WTC11 (cell line): ENCODE data around the gene GRAP2. TPM values are rescaled to one million over a fixed set of nuclear protein-coding genes. Genes with fewer than 3 reads are reported as not detected.

Experiments used
- ATAC-seq: fragments of 200-7000 bp; cut with Tn5 transposase; 2 replicates; pipeline ENCODE4 v1.10.0; 2021; ENCODE audit warnings: mild to moderate bottlenecking, moderate library complexity
- CTCF ChIA-PET: fragments of 300-600 bp; sonication (Branson Sonifier 250); formaldehyde crosslinking; loops from one replicate; lab custom pipeline; 2021; ENCODE audit warnings: antibody characterized with exemption; lab: Charles Lee
- POLR2A ChIA-PET: fragments of 350-600 bp; sonication (Branson Sonifier 250); formaldehyde crosslinking; loops from one replicate; lab custom pipeline; 2021; ENCODE audit warnings: antibody characterized with exemption; lab: Charles Lee
- DNase-seq: peaks from one replicate; pipeline ENCODE4 v3.0.0; 2021; ENCODE audit warnings: low spot score
- H3K27ac Mint-ChIP-seq: 2 replicates; pipeline ENCODE4 v1.8.0; 2021; ENCODE audit warnings: mixed read lengths
- H3K27me3 Mint-ChIP-seq: 2 replicates; pipeline ENCODE4 v1.8.0; 2021; ENCODE audit warnings: low read depth, mild to moderate bottlenecking, moderate library complexity, mixed read lengths
- H3K36me3 Mint-ChIP-seq: 2 replicates; pipeline ENCODE4 v1.8.0; 2021; ENCODE audit warnings: mixed read lengths
- H3K4me1 Mint-ChIP-seq: 2 replicates; pipeline ENCODE4 v1.8.0; 2022; ENCODE audit warnings: mixed read lengths
- H3K4me3 Mint-ChIP-seq: 2 replicates; pipeline ENCODE4 v1.8.0; 2021; ENCODE audit warnings: mild to moderate bottlenecking, moderate library complexity, mixed read lengths
- H3K9me3 Mint-ChIP-seq: 2 replicates; pipeline ENCODE4 v1.8.0; 2021; ENCODE audit warnings: mixed read lengths
- CTCF ChIP-seq: fragments of 200-600 bp; IDR thresholded peaks from 2 replicates; pipeline ENCODE4 v1.8.0; 2022; ENCODE audit warnings: antibody characterized with exemption
- EMX1 ChIP-seq: fragments of 250-450 bp; sonication (Bioruptor Pico); IDR thresholded peaks from 2 replicates; pipeline ENCODE4 v1.8.0; 2021; ENCODE audit warnings: mild to moderate bottlenecking
- FOXK1 ChIP-seq: sonication (generic); formaldehyde crosslinking; IDR thresholded peaks from 2 replicates; pipeline ENCODE4 v1.8.0; 2022; ENCODE audit warnings: mild to moderate bottlenecking, moderate library complexity, missing genetic modification reagents
- FOXP1 ChIP-seq: sonication (generic); formaldehyde crosslinking; IDR thresholded peaks from 2 replicates; pipeline ENCODE4 v1.8.0; 2022; ENCODE audit warnings: missing genetic modification reagents, mild to moderate bottlenecking, moderate library complexity, borderline replicate concordance
- GRHL2 ChIP-seq: fragments of 250-450 bp; sonication (Bioruptor Pico); IDR thresholded peaks from 2 replicates; pipeline ENCODE4 v1.8.0; 2022; ENCODE audit warnings: mild to moderate bottlenecking, moderate library complexity; ENCODE audit not compliant: insufficient replicate concordance, severe bottlenecking
- GTF2I ChIP-seq: fragments of 250-450 bp; sonication (Bioruptor Pico); conservative IDR thresholded peaks from 2 replicates; pipeline ENCODE4 v1.4.0; 2021; ENCODE audit warnings: mild to moderate bottlenecking
- JAZF1 ChIP-seq: fragments of 250-450 bp; sonication (Bioruptor Pico); IDR thresholded peaks from 2 replicates; pipeline ENCODE4 v1.9.0; 2021; ENCODE audit warnings: moderate library complexity, mild to moderate bottlenecking, inconsistent platforms
- RORB ChIP-seq: fragments of 250-450 bp; sonication (Bioruptor Pico); IDR thresholded peaks from 2 replicates; pipeline ENCODE4 v1.9.0; 2021; ENCODE audit warnings: mild to moderate bottlenecking
- SMAD4 ChIP-seq: sonication (generic); formaldehyde crosslinking; IDR thresholded peaks from 2 replicates; pipeline ENCODE4 v1.8.0; 2022; ENCODE audit warnings: mild to moderate bottlenecking, missing genetic modification reagents
- STAT6 ChIP-seq: sonication (generic); formaldehyde crosslinking; conservative IDR thresholded peaks from 2 replicates; pipeline ENCODE4 v1.8.1; 2023; ENCODE audit warnings: mild to moderate bottlenecking, low read depth, missing genetic modification reagents, moderate library complexity
- TEAD4 ChIP-seq: sonication (generic); formaldehyde crosslinking; IDR thresholded peaks from 2 replicates; pipeline ENCODE4 v1.8.0; 2022; ENCODE audit warnings: mild to moderate bottlenecking, missing genetic modification reagents
- ZNF219 ChIP-seq: sonication (generic); formaldehyde crosslinking; IDR thresholded peaks from 2 replicates; pipeline ENCODE4 v1.8.0; 2023; ENCODE audit warnings: missing genetic modification reagents, mild to moderate bottlenecking, borderline replicate concordance
- ZNF263 ChIP-seq: sonication (generic); formaldehyde crosslinking; IDR thresholded peaks from 2 replicates; pipeline ENCODE4 v1.8.1; 2022; ENCODE audit warnings: low read depth, mild to moderate bottlenecking, moderate library complexity, missing genetic modification reagents
- ZNF317 ChIP-seq: sonication (generic); formaldehyde crosslinking; IDR thresholded peaks from 2 replicates; pipeline ENCODE4 v1.8.1; 2023; ENCODE audit warnings: low read depth, mild to moderate bottlenecking, moderate library complexity, missing genetic modification reagents, borderline replicate concordance
- ZNF396 ChIP-seq: fragments of 250-450 bp; sonication (Bioruptor Pico); IDR thresholded peaks from 2 replicates; pipeline ENCODE4 v1.8.0; 2021; ENCODE audit warnings: mild to moderate bottlenecking, moderate library complexity, borderline replicate concordance
- ZNF423 ChIP-seq: fragments of 250-450 bp; sonication (Bioruptor Pico); IDR thresholded peaks from 2 replicates; pipeline ENCODE4 v2.1.2; 2022; ENCODE audit warnings: mild to moderate bottlenecking, moderate library complexity
- total RNA-seq: library from RNA; stranded (reverse); gene quantifications from 3 replicates; pipeline ENCODE4 v1.2.3, GENCODE V29; 2021

Gene GRAP2
- total RNA-seq, 1 experiment from 2014 or later, result 0.33 TPM

- TF ChIP-seq STAT6 (CRISPR knock-in tag) (no peak), ZNF219 (CRISPR knock-in tag) (no peak), FOXP1 (CRISPR knock-in tag) (no peak), CTCF (no peak), JAZF1 (CRISPR knock-in tag) (no peak)
Observed at GRCh38 chr22:39923696-39924095, 22.8 kb downstream of the GRAP2 start (continued).

- no peak overlapping the region for H3K27ac Mint-ChIP-seq
- peaks cover 17% of the 10 kb centered on the region for H3K4me1 Mint-ChIP-seq
- ChIA-PET POLR2A (no interaction called here), CTCF (interaction anchor here (5.3 to 6.5 kb wide), 2 partner anchors 9 to 100 kb away, joined by 34 to 47 read pairs; no protein-coding TSS in a partner anchor)
- no peaks in the 10 kb centered on the region for H3K36me3 Mint-ChIP-seq
- H3K4me3 Mint-ChIP-seq, result no peak overlapping the region
- no peaks in the 10 kb centered on the region for H3K27me3 Mint-ChIP-seq
- no peak for DNase-seq
- H3K9me3 Mint-ChIP-seq, result no peaks in the 10 kb centered on the region
- no peak for TF ChIP-seq ZNF396 (CRISPR knock-in tag)
- TF ChIP-seq SMAD4 (CRISPR knock-in tag), result no peak
- no peak for TF ChIP-seq ZNF317 (CRISPR knock-in tag)
- no peak for TF ChIP-seq EMX1 (CRISPR knock-in tag)
- no peak for TF ChIP-seq FOXK1 (CRISPR knock-in tag)
- TF ChIP-seq RORB, result no peak
- no peak for TF ChIP-seq STAT6 (CRISPR knock-in tag)
- no peak for TF ChIP-seq TEAD4 (CRISPR knock-in tag)
- no peak for TF ChIP-seq GRHL2
- TF ChIP-seq ZNF423, result no peak
- no peak for TF ChIP-seq ZNF263
- TF ChIP-seq CTCF, result no peak
- TF ChIP-seq GTF2I, result no peak
- no peak for ATAC-seq
Observed at GRCh38 chr22:39924286-39924685, 23.4 kb downstream of the GRAP2 start.
